ENCODE results near the gene ROCK2. TPM values are rescaled to one million over a fixed set of nuclear protein-coding genes. Genes with fewer than 3 reads are reported as not detected.

ROCK2 gene
- total RNA-seq, 1 donor from 2014 or later = 45.4 TPM

DNA sequence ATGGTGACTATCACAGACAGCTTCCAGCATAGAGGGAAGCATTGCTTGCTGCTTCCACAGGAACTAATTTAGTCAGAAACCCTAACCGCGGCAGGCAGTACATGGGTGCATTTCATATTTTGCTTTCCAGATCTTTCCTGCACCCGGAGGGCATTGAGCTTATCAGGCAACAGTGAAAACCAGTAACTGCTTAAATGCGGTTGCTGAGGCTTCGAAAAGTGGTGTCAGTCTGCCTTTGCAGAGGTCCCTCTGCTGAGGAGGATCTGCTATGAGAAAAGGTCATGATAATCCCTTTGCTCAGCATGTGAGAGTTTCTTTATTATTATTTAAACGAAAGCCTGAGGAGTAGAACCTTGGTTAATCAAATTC lies 44.6 kb upstream of the ROCK2 start:
- Mint-ChIP-seq H3K27ac (peak overlapping the region; percentile 95), H3K4me3 (no peak overlapping the region), H3K36me3 (no peaks in the 10 kb centered on the region), H3K9me3 (no peaks in the 10 kb centered on the region), H3K4me1 (peaks cover 44% of the 10 kb centered on the region), H3K27me3 (ENCODE audit: low read depth) (no peaks in the 10 kb centered on the region)
- no peak for DNase-seq (ENCODE audit: low spot score in 2 of 2, unreplicated experiment in 2 of 2)
- TF ChIP-seq, protein P1, sequence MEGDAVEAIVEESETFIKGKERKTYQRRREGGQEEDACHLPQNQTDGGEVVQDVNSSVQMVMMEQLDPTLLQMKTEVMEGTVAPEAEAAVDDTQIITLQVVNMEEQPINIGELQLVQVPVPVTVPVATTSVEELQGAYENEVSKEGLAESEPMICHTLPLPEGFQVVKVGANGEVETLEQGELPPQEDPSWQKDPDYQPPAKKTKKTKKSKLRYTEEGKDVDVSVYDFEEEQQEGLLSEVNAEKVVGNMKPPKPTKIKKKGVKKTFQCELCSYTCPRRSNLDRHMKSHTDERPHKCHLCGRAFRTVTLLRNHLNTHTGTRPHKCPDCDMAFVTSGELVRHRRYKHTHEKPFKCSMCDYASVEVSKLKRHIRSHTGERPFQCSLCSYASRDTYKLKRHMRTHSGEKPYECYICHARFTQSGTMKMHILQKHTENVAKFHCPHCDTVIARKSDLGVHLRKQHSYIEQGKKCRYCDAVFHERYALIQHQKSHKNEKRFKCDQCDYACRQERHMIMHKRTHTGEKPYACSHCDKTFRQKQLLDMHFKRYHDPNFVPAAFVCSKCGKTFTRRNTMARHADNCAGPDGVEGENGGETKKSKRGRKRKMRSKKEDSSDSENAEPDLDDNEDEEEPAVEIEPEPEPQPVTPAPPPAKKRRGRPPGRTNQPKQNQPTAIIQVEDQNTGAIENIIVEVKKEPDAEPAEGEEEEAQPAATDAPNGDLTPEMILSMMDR (IDR thresholded peaks at IDR 0.05; ENCODE audit: unreplicated experiment) = no peak

DNA sequence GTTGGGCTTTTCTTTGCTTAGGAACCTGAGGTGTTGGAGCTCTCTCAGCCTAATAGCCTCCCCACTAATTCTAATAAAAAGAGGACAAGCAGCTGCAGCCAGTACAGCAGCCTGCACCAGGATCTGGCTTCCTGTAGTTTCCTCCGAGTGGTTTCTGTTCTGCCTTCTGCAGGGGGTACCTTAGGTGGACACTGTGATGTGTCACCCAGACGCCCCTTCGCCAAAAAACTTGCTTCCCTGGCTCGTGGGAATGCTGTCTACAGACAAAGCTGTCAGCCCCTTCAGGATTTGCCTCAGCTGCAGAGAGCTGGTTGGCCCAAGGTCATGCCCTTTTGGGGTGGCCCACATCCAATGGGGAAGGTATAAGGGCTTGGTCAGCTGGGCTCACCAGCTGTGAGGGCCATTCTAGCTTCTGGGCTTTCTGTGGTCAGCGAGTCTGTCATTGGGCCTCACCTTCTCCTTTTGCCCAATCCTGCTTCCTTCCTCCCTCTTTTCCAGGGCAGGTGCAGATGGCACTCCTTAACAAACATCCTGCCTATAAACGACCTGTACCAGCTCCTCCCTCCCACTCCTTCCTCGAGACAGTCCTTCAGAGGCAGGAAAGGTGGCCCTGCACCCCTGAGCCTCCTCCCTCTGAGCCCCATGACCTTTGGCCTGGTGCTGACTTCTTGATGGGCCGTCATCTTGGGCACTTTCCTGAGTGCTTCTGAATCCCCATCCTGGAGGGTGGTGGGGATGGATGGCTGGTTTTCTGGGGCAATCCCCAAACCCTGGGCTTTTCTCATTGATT lies 44.0 kb upstream of the ROCK2 start:
- Mint-ChIP-seq H3K4me1 (peaks cover 38% of the 10 kb centered on the region), H3K36me3 (no peaks in the 10 kb centered on the region), H3K27me3 (ENCODE audit: low read depth) (no peaks in the 10 kb centered on the region), H3K27ac (peak overlapping the region; percentile 21), H3K9me3 (no peaks in the 10 kb centered on the region), H3K4me3 (no peak overlapping the region)
- DNase-seq (ENCODE audit: low spot score in 2 of 2, unreplicated experiment in 2 of 2) = no peak
- TF ChIP-seq, protein P1 (IDR thresholded peaks at IDR 0.05; ENCODE audit: unreplicated experiment) = no peak

DNA sequence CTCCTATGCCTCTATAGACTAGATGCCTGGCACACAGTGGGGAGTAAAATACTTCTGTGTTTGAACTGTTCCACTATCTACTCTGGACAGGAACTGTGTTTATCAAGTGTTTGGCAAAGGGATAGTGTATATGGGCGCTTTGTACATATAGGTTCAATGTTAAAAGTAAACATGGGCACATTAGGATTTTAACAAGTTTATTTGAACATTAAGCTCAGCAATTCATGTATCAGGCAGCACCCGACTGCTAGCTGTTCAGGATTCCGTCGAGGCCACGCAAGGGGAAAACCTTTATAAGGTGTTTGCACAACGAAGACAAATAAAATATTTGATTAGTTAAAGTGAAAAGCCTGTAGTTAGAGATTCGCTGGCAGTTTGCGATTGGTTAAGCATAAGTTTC lies 43.4 kb upstream of the ROCK2 start:
- Mint-ChIP-seq H3K4me3 (no peak overlapping the region), H3K36me3 (no peaks in the 10 kb centered on the region), H3K27me3 (ENCODE audit: low read depth) (no peaks in the 10 kb centered on the region), H3K27ac (peak overlapping the region; percentile 66), H3K4me1 (peaks cover 34% of the 10 kb centered on the region), H3K9me3 (no peaks in the 10 kb centered on the region)
- no peak for DNase-seq (ENCODE audit: low spot score in 2 of 2, unreplicated experiment in 2 of 2)
- TF ChIP-seq, protein P1 (IDR thresholded peaks at IDR 0.05; ENCODE audit: unreplicated experiment) = no peak

DNA sequence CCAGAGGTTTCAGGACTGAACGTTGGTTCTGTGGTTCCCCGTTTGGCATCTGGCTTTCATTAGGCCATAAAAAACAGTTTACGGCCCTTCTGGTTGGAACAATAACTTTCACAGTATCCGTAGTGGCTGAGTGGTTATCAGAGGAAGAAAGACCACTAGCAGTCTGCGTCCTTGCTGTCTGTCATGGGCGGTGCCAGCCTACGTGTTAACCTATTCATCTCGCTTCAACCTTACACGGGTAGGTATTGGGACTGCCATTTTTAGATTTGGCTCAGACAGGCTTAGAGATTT lies 42.6 kb upstream of the ROCK2 start:
- Mint-ChIP-seq H3K4me1 (peaks cover 39% of the 10 kb centered on the region), H3K9me3 (no peaks in the 10 kb centered on the region), H3K27me3 (ENCODE audit: low read depth) (no peaks in the 10 kb centered on the region), H3K27ac (peak overlapping the region; percentile 73), H3K36me3 (no peaks in the 10 kb centered on the region), H3K4me3 (no peak overlapping the region)
- DNase-seq (ENCODE audit: low spot score in 2 of 2, unreplicated experiment in 2 of 2) = no peak
- TF ChIP-seq, protein P1 (IDR thresholded peaks at IDR 0.05; ENCODE audit: unreplicated experiment) = no peak

DNA sequence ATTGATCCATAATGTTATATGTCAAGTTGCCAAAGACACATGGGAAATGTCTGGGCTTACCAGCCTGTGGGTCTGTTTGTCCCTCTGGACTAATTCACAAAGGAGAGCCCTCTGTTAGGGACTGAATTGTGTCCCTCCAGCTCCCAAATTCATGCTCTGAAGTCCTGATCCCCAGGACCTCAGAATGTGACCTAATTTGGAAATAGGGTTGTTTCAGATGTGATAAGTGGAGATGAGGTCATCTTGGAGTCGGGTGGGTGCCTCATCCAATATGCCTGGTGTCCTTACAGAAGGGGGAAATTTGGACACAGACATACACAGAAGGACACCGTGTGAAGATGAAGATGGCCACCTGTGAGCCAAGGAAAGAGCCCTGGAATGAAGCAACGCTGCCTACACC lies 41.4 kb upstream of the ROCK2 start:
- Mint-ChIP-seq H3K27me3 (ENCODE audit: low read depth) (no peaks in the 10 kb centered on the region), H3K27ac (no peak overlapping the region), H3K4me3 (no peak overlapping the region), H3K36me3 (no peaks in the 10 kb centered on the region), H3K4me1 (peaks cover 29% of the 10 kb centered on the region), H3K9me3 (no peaks in the 10 kb centered on the region)
- TF ChIP-seq, protein P1 (IDR thresholded peaks at IDR 0.05; ENCODE audit: unreplicated experiment) = no peak
- no peak for DNase-seq (ENCODE audit: low spot score in 2 of 2, unreplicated experiment in 2 of 2)

DNA sequence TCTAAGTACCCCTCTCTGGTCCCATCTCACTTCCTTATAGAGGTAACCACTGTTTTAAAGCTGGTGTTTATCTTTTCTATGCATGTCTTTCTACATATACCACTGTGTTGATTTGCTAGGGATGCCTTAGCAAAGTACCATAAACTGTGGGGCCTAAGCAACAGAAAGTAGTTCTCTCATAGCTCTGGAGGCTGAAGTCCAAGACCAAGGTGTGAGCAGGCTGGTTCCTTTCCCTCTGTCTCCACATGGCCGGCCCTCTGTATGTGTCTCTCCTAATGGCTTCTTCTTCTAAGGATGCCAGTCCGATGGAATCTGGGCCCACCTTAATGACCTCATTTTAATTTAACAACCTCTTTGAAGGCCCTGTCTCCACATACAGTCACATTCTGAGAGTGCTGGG lies 40.8 kb upstream of the ROCK2 start:
- H3K27ac Mint-ChIP-seq = no peak overlapping the region
- no peaks in the 10 kb centered on the region for H3K36me3 Mint-ChIP-seq
- no peaks in the 10 kb centered on the region for H3K9me3 Mint-ChIP-seq
- H3K27me3 Mint-ChIP-seq (ENCODE audit: low read depth) = no peaks in the 10 kb centered on the region
- no peak for DNase-seq (ENCODE audit: low spot score in 2 of 2, unreplicated experiment in 2 of 2)
- TF ChIP-seq, protein P1 (IDR thresholded peaks at IDR 0.05; ENCODE audit: unreplicated experiment) = no peak
- no peak overlapping the region for H3K4me3 Mint-ChIP-seq
- H3K4me1 Mint-ChIP-seq = peaks cover 27% of the 10 kb centered on the region

All from mesothelial cell of epicardium (in vitro differentiated cells).